Hematopoietic multipotent progenitor cell treated with erythropoietin and hydrocortisone succinate and interleukin-3 and kit ligand, for 4 days (in vitro differentiated cells): ENCODE measurements around the gene CHODL.

Experiments used
- DNase-seq: peaks from one replicate; pipeline ENCODE4 v3.0.0-alpha.2; 2015

Gene CHODL

GRCh38 chr21:18294100-18294499, 49.5 kb downstream of the CHODL start:
- no peak for DNase-seq

GRCh38 chr21:18298228-18298627, 53.6 kb downstream of the CHODL start:
- DNase-seq: no peak
